ENCODE data around the gene COA1. TPM values are rescaled to one million over a fixed set of nuclear protein-coding genes. Genes with fewer than 3 reads are reported as not detected.

COA1 gene
- total and polyA plus RNA-seq, 2 donors (not counting 1 experiment from before 2014, with no cell fraction given), result 28.7 to 72.7 TPM

DNA sequence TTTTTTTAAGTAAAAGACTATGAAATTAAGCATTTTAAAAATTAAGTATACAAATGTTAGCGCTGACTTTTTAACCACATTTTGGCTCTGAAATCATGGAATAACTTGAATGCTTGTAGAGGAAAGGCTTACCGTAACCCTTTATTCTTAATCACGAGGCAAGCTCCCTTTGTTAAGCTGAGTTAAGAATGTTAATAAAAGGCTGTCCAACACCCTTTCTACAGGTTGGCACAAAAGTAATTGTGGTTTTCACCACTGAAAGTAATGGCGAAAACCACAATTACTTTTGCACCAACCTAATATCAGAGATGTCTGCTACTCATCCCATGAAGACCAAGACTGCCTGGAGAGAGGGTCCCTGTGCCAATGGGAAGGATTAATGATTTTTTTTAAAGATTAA is 75.9 kb downstream of the COA1 start:
- Histone ChIP-seq H3K4me2 (replicated peaks; ENCODE audit: low read depth, low read length, poor library complexity, severe bottlenecking) (peak overlapping the region; percentile 34), H3K79me2 (ENCODE audit: control insufficient read depth, insufficient read depth, low read length) (peaks cover 56% of the 10 kb centered on the region), H3K4me3 (ENCODE audit: control extremely low read depth in 1 of 5, extremely low read depth in 1 of 5, insufficient read depth in 1 of 5, low read depth in 2 of 5, low read length in 4 of 5) (peak overlapping the region in 1 of 5 experiments; percentile 6), H4K20me1 (ENCODE audit: control insufficient read depth, insufficient read depth, low read length, poor library complexity, severe bottlenecking) (no peaks in the 10 kb centered on the region), H2AFZ (ENCODE audit: insufficient read depth, low read depth, low read length, poor library complexity, severe bottlenecking) (no peak overlapping the region), H3K27ac (ENCODE audit: low read length in 2 of 2) (peak overlapping the region in 1 of 2 donors; percentile 97), H3K9ac (ENCODE audit: low read length) (no peak overlapping the region), H3K36me3 (replicated peaks in 1 of 2; ENCODE audit: control extremely low read depth in 1 of 2, control insufficient read depth in 1 of 2, extremely low read depth in 1 of 2, insufficient read depth in 2 of 2, low read length in 1 of 2) (peaks cover 0 to 3% of the 10 kb centered on the region in 2 experiments), H3K4me1 (ENCODE audit: control insufficient read depth in 2 of 2, insufficient read depth in 2 of 2, low read length in 2 of 2) (peaks cover 56 to 58% of the 10 kb centered on the region in 2 donors), H3K27me3 (replicated peaks in 1 of 4; ENCODE audit: control extremely low read depth in 1 of 4, control insufficient read depth in 3 of 4, insufficient read depth in 4 of 4, low read length in 3 of 4) (no peaks in the 10 kb centered on the region), H3K9me3 (ENCODE audit: control extremely low read depth in 1 of 3, control insufficient read depth in 2 of 3, insufficient read depth in 1 of 3, low read length in 2 of 3) (peaks cover 0 to 11% (median 0%) of the 10 kb centered on the region in 3 donors)
- Mint-ChIP-seq H3K27ac (no peak overlapping the region), H3K27me3 (no peaks in the 10 kb centered on the region), H3K4me1 (peaks cover 68% of the 10 kb centered on the region), H3K4me3 (no peak overlapping the region), H3K9me3 (ENCODE audit: insufficient read depth) (no peaks in the 10 kb centered on the region)
- ChIA-PET POLR2A (no interaction called here), CTCF (interaction anchor here (1.1 to 1.5 kb wide), 4 partner anchors 45 to 71 kb away, joined by 3 to 5 read pairs (median 4); partner anchors contain the start of gene STK17A)
- TF ChIP-seq EZH2 (IDR thresholded peaks at IDR 0.05; ENCODE audit: borderline replicate concordance, insufficient read depth, low read depth, low read length, poor library complexity, severe bottlenecking), result no peak
- TF ChIP-seq, protein P1, sequence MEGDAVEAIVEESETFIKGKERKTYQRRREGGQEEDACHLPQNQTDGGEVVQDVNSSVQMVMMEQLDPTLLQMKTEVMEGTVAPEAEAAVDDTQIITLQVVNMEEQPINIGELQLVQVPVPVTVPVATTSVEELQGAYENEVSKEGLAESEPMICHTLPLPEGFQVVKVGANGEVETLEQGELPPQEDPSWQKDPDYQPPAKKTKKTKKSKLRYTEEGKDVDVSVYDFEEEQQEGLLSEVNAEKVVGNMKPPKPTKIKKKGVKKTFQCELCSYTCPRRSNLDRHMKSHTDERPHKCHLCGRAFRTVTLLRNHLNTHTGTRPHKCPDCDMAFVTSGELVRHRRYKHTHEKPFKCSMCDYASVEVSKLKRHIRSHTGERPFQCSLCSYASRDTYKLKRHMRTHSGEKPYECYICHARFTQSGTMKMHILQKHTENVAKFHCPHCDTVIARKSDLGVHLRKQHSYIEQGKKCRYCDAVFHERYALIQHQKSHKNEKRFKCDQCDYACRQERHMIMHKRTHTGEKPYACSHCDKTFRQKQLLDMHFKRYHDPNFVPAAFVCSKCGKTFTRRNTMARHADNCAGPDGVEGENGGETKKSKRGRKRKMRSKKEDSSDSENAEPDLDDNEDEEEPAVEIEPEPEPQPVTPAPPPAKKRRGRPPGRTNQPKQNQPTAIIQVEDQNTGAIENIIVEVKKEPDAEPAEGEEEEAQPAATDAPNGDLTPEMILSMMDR (IDR thresholded peaks at IDR 0.05), result no peak
- intact Hi-C loops (cut with micrococcal nuclease), result no loop called here
- ATAC-seq (ENCODE audit: low read depth), result no peak
- DNase-seq, result no peak
- no CpG with 5 or more reads among the region's 4 CpGs for WGBS (ENCODE audit: insufficient coverage)

DNA sequence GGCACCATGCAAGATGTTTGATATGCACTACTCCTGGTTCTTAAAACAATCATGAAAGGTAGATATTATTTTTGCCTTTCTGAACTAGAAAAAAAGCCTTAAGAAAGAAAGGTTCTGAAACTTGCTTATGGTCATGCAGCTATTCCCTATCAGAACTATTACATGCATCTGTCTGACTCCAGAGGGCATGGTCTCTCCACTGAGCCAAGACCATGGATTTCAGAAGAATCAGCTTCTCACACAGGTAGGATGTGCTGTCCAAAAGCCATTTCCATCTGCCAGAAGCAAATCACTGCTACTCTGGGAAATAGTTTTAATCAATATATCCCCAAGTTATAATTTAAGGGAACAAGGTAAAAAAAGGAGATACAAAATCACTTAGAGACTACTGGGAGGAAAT is 77.0 kb downstream of the COA1 start:
- H3K9me3 ChIP-seq (ENCODE audit: control extremely low read depth in 1 of 3, control insufficient read depth in 2 of 3, insufficient read depth in 1 of 3, low read length in 2 of 3), result peaks cover 0 to 11% (median 0%) of the 10 kb centered on the region in 3 donors
- peaks cover 0 to 3% of the 10 kb centered on the region in 2 experiments for H3K36me3 ChIP-seq (replicated peaks in 1 of 2; ENCODE audit: control extremely low read depth in 1 of 2, control insufficient read depth in 1 of 2, extremely low read depth in 1 of 2, insufficient read depth in 2 of 2, low read length in 1 of 2)
- peaks cover 54% of the 10 kb centered on the region for H3K79me2 ChIP-seq (ENCODE audit: control insufficient read depth, insufficient read depth, low read length)
- ATAC-seq (ENCODE audit: low read depth) (no peak), DNase-seq (no peak)
- intact Hi-C loops (cut with micrococcal nuclease), result no loop called here
- H3K4me3 Mint-ChIP-seq, result peak overlapping the region; percentile 59
- H3K4me2 ChIP-seq (replicated peaks; ENCODE audit: low read depth, low read length, poor library complexity, severe bottlenecking), result peak overlapping the region; percentile 76
- H3K27me3 Mint-ChIP-seq, result no peaks in the 10 kb centered on the region
- no peak overlapping the region for H3K4me3 ChIP-seq (ENCODE audit: control extremely low read depth in 1 of 5, extremely low read depth in 1 of 5, insufficient read depth in 1 of 5, low read depth in 2 of 5, low read length in 4 of 5)
- no peaks in the 10 kb centered on the region for H3K27me3 ChIP-seq (replicated peaks in 1 of 4; ENCODE audit: control extremely low read depth in 1 of 4, control insufficient read depth in 3 of 4, insufficient read depth in 4 of 4, low read length in 3 of 4)
- H3K9ac ChIP-seq (ENCODE audit: low read length), result no peak overlapping the region
- CTCF ChIA-PET, result interaction anchor here (0.8 to 10.9 kb wide), 4 partner anchors 48 to 69 kb away, joined by 3 to 203 read pairs (median 5); partner anchors contain the start of gene STK17A
- H4K20me1 ChIP-seq (ENCODE audit: control insufficient read depth, insufficient read depth, low read length, poor library complexity, severe bottlenecking), result no peaks in the 10 kb centered on the region
- POLR2A ChIA-PET, result interaction anchor here (0.7 to 0.8 kb wide), 2 partner anchors 10 to 17 kb away, joined by 3 to 14 read pairs; no protein-coding TSS in a partner anchor
- peaks cover 74% of the 10 kb centered on the region for H3K4me1 Mint-ChIP-seq
- peak overlapping the region; percentile 99 for H3K27ac Mint-ChIP-seq
- H3K27ac ChIP-seq (ENCODE audit: low read length in 2 of 2), result peak overlapping the region; percentile 96 to 97
- no peak overlapping the region for H2AFZ ChIP-seq (ENCODE audit: insufficient read depth, low read depth, low read length, poor library complexity, severe bottlenecking)
- H3K9me3 Mint-ChIP-seq (ENCODE audit: insufficient read depth), result no peaks in the 10 kb centered on the region
- TF ChIP-seq EZH2 (IDR thresholded peaks at IDR 0.05; ENCODE audit: borderline replicate concordance, insufficient read depth, low read depth, low read length, poor library complexity, severe bottlenecking), result no peak
- TF ChIP-seq, protein P1 (IDR thresholded peaks at IDR 0.05), result no peak
- H3K4me1 ChIP-seq (ENCODE audit: control insufficient read depth in 2 of 2, insufficient read depth in 2 of 2, low read length in 2 of 2), result peaks cover 67 to 68% of the 10 kb centered on the region in 2 donors
